ENCODE measurements around the gene RXRB. TPM values are rescaled to one million over a fixed set of nuclear protein-coding genes. Genes with fewer than 3 reads are reported as not detected.

The RXRB gene
- total and polyA plus RNA-seq, 10 of the 15 experiments (the other 5 are each of a cell fraction or from before 2014, with no cell fraction given), result 0.71 to 35.0 (median 20.4) TPM

MicroRNAs encoded within 50 kb of the gene (microRNA counts, 767-probe panel; counts per million panel counts)
- 55.3 counts per million for microRNA hsa-miR-219-1-3p
- microRNA hsa-miR-219-5p, result 2,083 counts per million, percentile 77 among the panel's probes with 10 or more counts

Small RNA genes within 50 kb of the gene (microRNA-seq; reads per million reads assigned to microRNA genes)
- gene MIR219A1, result 12.6 reads per million, percentile 47 among the genes with 10 or more reads in this experiment

Small RNA genes within 50 kb of the gene (small RNA-seq; reads per million reads assigned to genes)
- gene MIR219A1, result 8.7 reads per million, percentile 94 among the genes with 10 or more reads in this experiment
- 0.16 reads per million for gene RNY4P10

Other genes with a start within 250 kb of the RXRB start
Only the 7 nearest of the 22 such genes appear.
- gene COL11A2, start 8.2 kb downstream of the RXRB start, total RNA-seq (2014; rRNA removed), result 0.22 and 0.23 TPM in 2 replicates
- 0.22 and 0.23 TPM in 2 replicates for gene COL11A2, start 8.2 kb downstream of the RXRB start, total RNA-seq (2014; rRNA removed; fragmentation: Illumina TruSeq; extraction: Trizol)
- gene COL11A2, start 8.2 kb downstream of the RXRB start, total RNA-seq (2021), result 0.51 and 0.53 TPM in 2 replicates
- 0.42 and 0.83 TPM in 2 replicates for gene COL11A2, start 8.2 kb downstream of the RXRB start, polyA plus RNA-seq (2011; rRNA removed)
- gene COL11A2, start 8.2 kb downstream of the RXRB start, polyA plus RNA-seq (2014; fragmentation: Illumina TruSeq; extraction: Trizol), result 0.09 and 0.44 TPM in 2 replicates
- under 1 TPM in 1 of 2 experiments, not detected in 1; 0.07 TPM for gene COL11A2, start 8.2 kb downstream of the RXRB start, polyA plus RNA-seq (2014; fragmentation: Nextera tagmentation; extraction: Ambion mirVana)
- 0.72 and 0.76 TPM in 2 replicates for gene COL11A2, start 8.2 kb downstream of the RXRB start, polyA plus RNA-seq (2014; rRNA removed)
- under 1 TPM; 0.03 to 0.15 TPM for gene COL11A2, start 8.2 kb downstream of the RXRB start, polyA plus RNA-seq (2016; fragmentation: Nextera tagmentation; extraction: Ambion mirVana)
- gene SLC39A7, start 202 bp upstream of the RXRB start, total RNA-seq (2014; rRNA removed), result 48.9 and 50.6 TPM in 2 replicates
- gene SLC39A7, start 202 bp upstream of the RXRB start, total RNA-seq (2014; rRNA removed; fragmentation: Illumina TruSeq; extraction: Trizol), result 41.3 and 43.9 TPM in 2 replicates
- gene SLC39A7, start 202 bp upstream of the RXRB start, total RNA-seq (2021), result 52.9 and 57.3 TPM in 2 replicates
- gene SLC39A7, start 202 bp upstream of the RXRB start, polyA plus RNA-seq (2011; rRNA removed), result 23.0 and 37.4 TPM in 2 replicates
- gene SLC39A7, start 202 bp upstream of the RXRB start, polyA plus RNA-seq (2014; fragmentation: Illumina TruSeq; extraction: Trizol), result 51.0 and 63.1 TPM in 2 replicates
- gene SLC39A7, start 202 bp upstream of the RXRB start, polyA plus RNA-seq (2014; fragmentation: Nextera tagmentation; extraction: Ambion mirVana), result 1 to 10 TPM; 7.3 to 8.4 TPM
- gene SLC39A7, start 202 bp upstream of the RXRB start, polyA plus RNA-seq (2014; rRNA removed), result 55.3 and 56.1 TPM in 2 replicates
- 10 to 100 TPM; 12.8 to 14.0 TPM for gene SLC39A7, start 202 bp upstream of the RXRB start, polyA plus RNA-seq (2016; fragmentation: Nextera tagmentation; extraction: Ambion mirVana)
- gene HSD17B8, start 4.0 kb upstream of the RXRB start, total RNA-seq (2014; rRNA removed), result 38.4 and 41.5 TPM in 2 replicates
- 14.1 and 14.4 TPM in 2 replicates for gene HSD17B8, start 4.0 kb upstream of the RXRB start, total RNA-seq (2014; rRNA removed; fragmentation: Illumina TruSeq; extraction: Trizol)
- gene HSD17B8, start 4.0 kb upstream of the RXRB start, total RNA-seq (2021), result 23.8 and 30.8 TPM in 2 replicates
- 20.0 and 29.2 TPM in 2 replicates for gene HSD17B8, start 4.0 kb upstream of the RXRB start, polyA plus RNA-seq (2011; rRNA removed)
- 7.8 and 12.5 TPM in 2 replicates for gene HSD17B8, start 4.0 kb upstream of the RXRB start, polyA plus RNA-seq (2014; fragmentation: Illumina TruSeq; extraction: Trizol)
- 10 to 100 TPM in 1 of 2 experiments, 1 to 10 TPM in 1; 3.1 to 13.6 TPM for gene HSD17B8, start 4.0 kb upstream of the RXRB start, polyA plus RNA-seq (2014; fragmentation: Nextera tagmentation; extraction: Ambion mirVana)
- gene HSD17B8, start 4.0 kb upstream of the RXRB start, polyA plus RNA-seq (2014; rRNA removed), result 40.8 and 40.9 TPM in 2 replicates
- gene HSD17B8, start 4.0 kb upstream of the RXRB start, polyA plus RNA-seq (2016; fragmentation: Nextera tagmentation; extraction: Ambion mirVana), result 10 to 100 TPM; 46.7 to 54.3 TPM
- 11.6 and 16.2 TPM in 2 replicates for gene RING1, start 7.8 kb upstream of the RXRB start, total RNA-seq (2014; rRNA removed)
- gene RING1, start 7.8 kb upstream of the RXRB start, total RNA-seq (2014; rRNA removed; fragmentation: Illumina TruSeq; extraction: Trizol), result 16.0 and 17.2 TPM in 2 replicates
- gene RING1, start 7.8 kb upstream of the RXRB start, total RNA-seq (2021), result 24.1 and 24.9 TPM in 2 replicates
- gene RING1, start 7.8 kb upstream of the RXRB start, polyA plus RNA-seq (2011; rRNA removed), result 9.0 and 15.4 TPM in 2 replicates
- gene RING1, start 7.8 kb upstream of the RXRB start, polyA plus RNA-seq (2014; fragmentation: Illumina TruSeq; extraction: Trizol), result 11.2 and 16.9 TPM in 2 replicates
- gene RING1, start 7.8 kb upstream of the RXRB start, polyA plus RNA-seq (2014; fragmentation: Nextera tagmentation; extraction: Ambion mirVana), result 1 to 10 TPM; 2.0 to 4.2 TPM
- gene RING1, start 7.8 kb upstream of the RXRB start, polyA plus RNA-seq (2014; rRNA removed), result 27.2 and 27.8 TPM in 2 replicates
- gene RING1, start 7.8 kb upstream of the RXRB start, polyA plus RNA-seq (2016; fragmentation: Nextera tagmentation; extraction: Ambion mirVana), result 1 to 10 TPM; 5.4 to 6.3 TPM
- 32.4 and 33.9 TPM in 2 replicates for gene VPS52, start 71.2 kb upstream of the RXRB start, total RNA-seq (2014; rRNA removed)
- gene VPS52, start 71.2 kb upstream of the RXRB start, total RNA-seq (2014; rRNA removed; fragmentation: Illumina TruSeq; extraction: Trizol), result 20.9 and 22.1 TPM in 2 replicates
- 36.1 and 38.1 TPM in 2 replicates for gene VPS52, start 71.2 kb upstream of the RXRB start, total RNA-seq (2021)
- 29.7 and 52.7 TPM in 2 replicates for gene VPS52, start 71.2 kb upstream of the RXRB start, polyA plus RNA-seq (2011; rRNA removed)
- 34.1 and 47.1 TPM in 2 replicates for gene VPS52, start 71.2 kb upstream of the RXRB start, polyA plus RNA-seq (2014; fragmentation: Illumina TruSeq; extraction: Trizol)
- gene VPS52, start 71.2 kb upstream of the RXRB start, polyA plus RNA-seq (2014; fragmentation: Nextera tagmentation; extraction: Ambion mirVana), result 10 to 100 TPM; 11.3 to 13.2 TPM
- 47.0 and 51.2 TPM in 2 replicates for gene VPS52, start 71.2 kb upstream of the RXRB start, polyA plus RNA-seq (2014; rRNA removed)
- 10 to 100 TPM; 36.0 to 37.3 TPM for gene VPS52, start 71.2 kb upstream of the RXRB start, polyA plus RNA-seq (2016; fragmentation: Nextera tagmentation; extraction: Ambion mirVana)
- 6,753 and 7,288 TPM in 2 replicates for gene RPS18, start 71.4 kb upstream of the RXRB start, total RNA-seq (2014; rRNA removed)
- 7,180 and 7,566 TPM in 2 replicates for gene RPS18, start 71.4 kb upstream of the RXRB start, total RNA-seq (2014; rRNA removed; fragmentation: Illumina TruSeq; extraction: Trizol)
- 5,526 and 5,774 TPM in 2 replicates for gene RPS18, start 71.4 kb upstream of the RXRB start, total RNA-seq (2021)
- gene RPS18, start 71.4 kb upstream of the RXRB start, polyA plus RNA-seq (2011; rRNA removed), result 8,077 and 9,878 TPM in 2 replicates
- 7,632 and 8,884 TPM in 2 replicates for gene RPS18, start 71.4 kb upstream of the RXRB start, polyA plus RNA-seq (2014; fragmentation: Illumina TruSeq; extraction: Trizol)
- gene RPS18, start 71.4 kb upstream of the RXRB start, polyA plus RNA-seq (2014; fragmentation: Nextera tagmentation; extraction: Ambion mirVana), result over 10,000 TPM; 17,270 to 20,828 TPM
- 9,185 and 10,303 TPM in 2 replicates for gene RPS18, start 71.4 kb upstream of the RXRB start, polyA plus RNA-seq (2014; rRNA removed)
- 1,000 to 10,000 TPM; 4,228 to 4,318 TPM for gene RPS18, start 71.4 kb upstream of the RXRB start, polyA plus RNA-seq (2016; fragmentation: Nextera tagmentation; extraction: Ambion mirVana)
- gene B3GALT4, start 76.5 kb upstream of the RXRB start, total RNA-seq (2014; rRNA removed), result 6.8 and 8.2 TPM in 2 replicates
- gene B3GALT4, start 76.5 kb upstream of the RXRB start, total RNA-seq (2014; rRNA removed; fragmentation: Illumina TruSeq; extraction: Trizol), result 2.8 and 2.9 TPM in 2 replicates
- gene B3GALT4, start 76.5 kb upstream of the RXRB start, total RNA-seq (2021), result 6.2 and 6.5 TPM in 2 replicates
- 1.0 and 1.8 TPM in 2 replicates for gene B3GALT4, start 76.5 kb upstream of the RXRB start, polyA plus RNA-seq (2011; rRNA removed)
- 0.33 and 0.98 TPM in 2 replicates for gene B3GALT4, start 76.5 kb upstream of the RXRB start, polyA plus RNA-seq (2014; fragmentation: Illumina TruSeq; extraction: Trizol)
- under 1 TPM; 0.27 to 0.37 TPM for gene B3GALT4, start 76.5 kb upstream of the RXRB start, polyA plus RNA-seq (2014; fragmentation: Nextera tagmentation; extraction: Ambion mirVana)
- gene B3GALT4, start 76.5 kb upstream of the RXRB start, polyA plus RNA-seq (2014; rRNA removed), result 4.6 and 5.1 TPM in 2 replicates
- gene B3GALT4, start 76.5 kb upstream of the RXRB start, polyA plus RNA-seq (2016; fragmentation: Nextera tagmentation; extraction: Ambion mirVana), result 1 to 10 TPM; 2.4 to 3.8 TPM

Data from GM12878 (cell line).